ENCODE data around the gene RABEP2. TPM values are rescaled to one million over a fixed set of nuclear protein-coding genes. Genes with fewer than 3 reads are reported as not detected.
"Not testable (repeated sequence)": the region's sequence is repeated elsewhere in the genome, so short reads cannot be mapped to it uniquely, and the experiment has no call there.

Gene RABEP2
- total RNA-seq, 1 donor from 2014 or later: 61.1 TPM

DNA sequence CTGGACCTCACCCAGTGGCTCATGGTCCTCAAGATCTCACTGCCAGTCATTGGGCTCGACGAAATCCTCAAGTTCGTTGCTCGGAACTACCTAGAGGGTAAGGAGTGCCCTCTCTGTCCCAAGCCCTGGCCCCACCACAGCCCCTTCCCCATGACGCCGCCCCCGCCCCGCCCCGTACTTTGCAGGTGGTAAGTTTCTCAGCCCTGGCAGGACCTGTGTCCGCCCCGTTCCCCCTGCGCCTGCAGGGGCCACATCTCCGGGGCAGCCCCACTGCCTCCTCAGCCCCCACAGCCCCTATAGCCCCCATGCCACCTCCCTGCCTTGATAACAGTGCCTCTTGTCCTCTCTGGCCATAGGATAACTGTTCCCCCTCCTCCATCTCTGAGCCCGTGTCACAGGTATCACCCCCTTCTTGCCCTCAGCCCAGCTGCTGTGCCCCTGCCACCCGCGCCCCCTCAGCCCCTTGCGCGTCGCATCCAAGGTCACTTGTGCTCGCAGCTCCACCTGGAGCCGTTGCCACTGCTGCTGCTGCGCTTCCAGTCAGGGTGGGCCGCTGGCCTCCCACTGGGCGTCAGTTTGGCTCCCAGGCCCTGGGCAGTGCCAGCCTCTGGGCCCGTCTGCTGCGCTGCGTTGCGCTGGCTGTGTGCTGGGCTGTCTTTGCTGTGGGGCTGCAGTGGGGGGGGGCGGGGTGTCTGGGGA lies 21.5 kb downstream of the RABEP2 start:
- DNase-seq: no peak

DNA sequence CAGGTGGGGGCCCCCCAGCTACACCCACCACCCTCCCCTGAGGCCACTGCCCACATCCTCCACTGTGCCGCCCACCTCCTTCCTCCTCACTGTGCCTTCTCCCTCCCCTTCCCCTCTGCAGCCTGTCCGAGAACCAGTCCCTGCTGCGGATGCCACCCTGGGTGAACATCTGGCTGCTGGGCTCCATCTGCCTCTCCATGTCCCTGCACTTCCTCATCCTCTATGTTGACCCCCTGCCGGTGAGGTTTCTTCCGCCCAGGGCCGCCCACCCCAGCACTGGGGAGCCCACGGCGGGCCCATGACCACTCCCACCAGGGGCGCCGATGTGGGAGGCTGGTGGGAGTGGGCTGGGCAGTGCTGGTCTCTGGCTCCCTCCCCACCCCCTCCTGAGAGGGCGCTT lies 22.1 kb downstream of the RABEP2 start:
- DNase-seq: no peak

DNA sequence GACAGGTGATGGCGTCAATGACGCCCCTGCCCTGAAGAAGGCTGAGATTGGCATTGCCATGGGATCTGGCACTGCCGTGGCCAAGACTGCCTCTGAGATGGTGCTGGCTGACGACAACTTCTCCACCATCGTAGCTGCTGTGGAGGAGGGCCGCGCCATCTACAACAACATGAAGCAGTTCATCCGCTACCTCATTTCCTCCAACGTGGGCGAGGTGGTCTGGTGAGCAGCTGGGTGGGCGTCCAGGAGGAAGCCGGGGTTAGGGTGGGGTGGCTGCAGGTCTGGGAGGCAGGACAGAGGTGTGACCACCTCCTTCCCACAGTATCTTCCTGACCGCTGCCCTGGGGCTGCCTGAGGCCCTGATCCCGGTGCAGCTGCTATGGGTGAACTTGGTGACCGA lies 23.2 kb downstream of the RABEP2 start:
- no peak for DNase-seq

DNA sequence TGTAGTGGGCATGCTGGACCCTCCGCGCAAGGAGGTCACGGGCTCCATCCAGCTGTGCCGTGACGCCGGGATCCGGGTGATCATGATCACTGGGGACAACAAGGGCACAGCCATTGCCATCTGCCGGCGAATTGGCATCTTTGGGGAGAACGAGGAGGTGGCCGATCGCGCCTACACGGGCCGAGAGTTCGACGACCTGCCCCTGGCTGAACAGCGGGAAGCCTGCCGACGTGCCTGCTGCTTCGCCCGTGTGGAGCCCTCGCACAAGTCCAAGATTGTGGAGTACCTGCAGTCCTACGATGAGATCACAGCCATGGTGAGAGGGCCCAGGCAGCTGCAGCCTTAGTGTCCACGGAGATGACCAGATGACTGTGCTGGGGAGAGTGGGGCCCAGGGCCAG lies 24.4 kb downstream of the RABEP2 start:
- no peak for DNase-seq

DNA sequence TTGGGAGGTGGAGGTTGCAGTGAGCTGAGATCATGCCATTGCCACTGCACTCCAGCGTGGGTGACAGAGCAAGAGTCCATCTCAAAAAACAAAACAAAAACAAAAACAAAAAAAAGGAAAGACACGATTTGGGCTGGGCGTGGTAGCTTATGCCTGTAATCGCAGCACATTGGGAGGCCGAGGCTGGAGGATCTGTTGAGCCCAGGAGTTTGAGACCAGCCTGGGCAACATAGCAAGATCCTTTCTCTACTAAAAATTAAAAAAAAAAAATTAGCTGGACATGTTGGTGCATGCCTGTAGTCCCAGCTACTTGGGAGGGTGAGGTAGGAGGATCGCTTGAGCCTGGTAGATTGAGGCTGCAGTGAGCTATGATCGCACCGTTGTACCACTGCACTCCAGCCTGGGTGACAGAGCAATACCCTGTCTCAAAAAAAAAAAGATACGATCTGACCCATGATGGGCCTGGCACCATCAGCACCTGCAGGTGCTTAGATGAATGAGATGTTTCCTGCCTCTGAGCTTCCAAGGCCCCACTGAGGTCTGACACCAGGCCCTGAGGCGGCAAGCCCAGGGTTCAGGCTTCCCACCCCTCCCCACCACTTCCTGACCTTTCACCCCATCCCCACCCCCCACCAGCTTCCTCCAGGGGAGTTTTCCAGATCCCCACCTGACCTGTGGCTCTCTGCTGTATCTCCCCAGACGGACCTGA lies 25.0 kb downstream of the RABEP2 start:
- DNase-seq: no peak

DNA sequence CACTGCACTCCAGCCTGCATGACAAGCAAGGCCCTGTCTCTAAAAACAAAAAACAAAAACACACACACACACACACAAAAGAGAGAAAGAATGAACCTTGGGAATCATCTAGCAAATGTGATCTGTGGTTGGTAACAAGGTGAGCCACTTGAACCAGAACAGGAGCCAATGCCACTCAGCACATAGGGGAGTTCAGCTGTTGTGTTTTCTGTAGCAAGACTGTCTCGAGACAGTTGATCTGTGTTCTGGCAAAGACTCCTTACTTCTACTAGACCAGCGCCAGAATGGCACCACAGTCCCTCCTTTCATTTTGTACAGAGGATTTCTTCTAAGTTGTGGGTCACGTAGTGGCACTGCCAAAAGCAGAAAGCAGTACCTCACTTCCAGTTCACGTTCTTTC lies 26.1 kb downstream of the RABEP2 start:
- DNase-seq: no peak

DNA sequence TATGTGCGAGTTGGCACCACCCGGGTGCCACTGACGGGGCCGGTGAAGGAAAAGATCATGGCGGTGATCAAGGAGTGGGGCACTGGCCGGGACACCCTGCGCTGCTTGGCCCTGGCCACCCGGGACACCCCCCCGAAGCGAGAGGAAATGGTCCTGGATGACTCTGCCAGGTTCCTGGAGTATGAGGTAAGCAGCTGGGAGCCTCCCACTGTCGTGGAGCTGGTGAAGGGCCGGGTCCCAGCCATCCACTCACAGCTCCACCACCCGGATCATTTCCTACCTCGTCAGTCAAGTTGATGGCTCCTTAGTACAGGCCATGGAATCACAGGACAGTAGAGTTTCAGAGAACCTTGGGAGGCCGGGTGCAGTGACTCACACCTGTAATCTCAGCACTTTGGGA lies 26.8 kb downstream of the RABEP2 start:
- no peak for DNase-seq

DNA sequence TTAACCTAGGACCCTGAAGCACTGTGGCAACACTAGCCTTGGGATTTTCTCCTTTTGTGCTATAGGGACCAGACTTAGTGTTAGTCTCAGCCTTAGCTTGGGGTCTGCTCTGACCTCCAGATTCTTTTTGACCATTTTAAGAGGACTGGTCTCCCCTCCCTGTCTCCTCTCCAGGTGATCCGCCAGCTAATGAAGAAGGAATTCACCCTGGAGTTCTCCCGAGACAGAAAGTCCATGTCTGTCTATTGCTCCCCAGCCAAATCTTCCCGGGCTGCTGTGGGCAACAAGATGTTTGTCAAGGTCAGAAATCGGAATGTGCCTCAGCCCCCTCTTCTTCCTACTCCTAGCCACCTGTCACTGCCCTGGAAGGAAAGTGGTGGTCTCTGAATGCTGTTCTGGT lies 27.2 kb downstream of the RABEP2 start:
- DNase-seq: no peak

DNA sequence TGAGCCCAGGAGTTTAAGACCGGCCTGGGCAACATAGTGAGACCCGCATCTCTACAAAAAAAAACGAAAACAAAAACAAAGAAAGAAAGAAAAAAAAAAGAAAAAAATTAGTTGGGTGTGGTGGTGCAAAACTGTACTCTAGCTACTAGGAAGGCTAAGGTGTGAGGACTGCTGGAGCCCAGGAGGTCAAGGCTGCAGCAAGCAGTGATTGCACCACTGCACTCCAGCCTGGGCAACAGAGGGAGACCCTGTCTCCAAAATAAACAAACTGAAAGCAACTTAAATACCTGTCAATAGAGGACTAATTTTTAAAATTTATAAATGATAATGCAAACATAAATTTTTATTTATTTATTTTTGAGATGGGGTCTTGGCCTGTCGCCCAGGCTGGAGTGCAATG lies 29.4 kb downstream of the RABEP2 start:
- no peak for DNase-seq

DNA sequence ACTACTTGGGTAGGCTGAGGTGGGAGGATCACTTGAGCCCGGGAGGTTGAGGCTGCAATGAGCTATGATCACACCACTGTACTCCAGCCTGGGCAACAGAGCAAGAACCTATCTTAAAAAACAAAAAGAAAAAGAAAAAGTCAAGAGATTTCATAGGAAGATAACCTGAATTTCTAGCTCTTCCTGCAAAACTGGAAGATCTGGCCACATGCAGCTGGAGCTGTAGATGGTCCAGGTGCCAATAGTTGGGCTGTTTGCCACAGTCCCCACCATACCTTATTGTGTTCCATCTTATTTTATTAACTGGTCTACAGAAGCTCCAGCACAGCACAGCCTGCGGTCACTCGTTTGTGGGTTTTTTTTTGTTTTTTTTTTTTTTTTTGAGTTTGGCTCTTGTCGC lies 31.7 kb downstream of the RABEP2 start:
- no peak for DNase-seq

DNA sequence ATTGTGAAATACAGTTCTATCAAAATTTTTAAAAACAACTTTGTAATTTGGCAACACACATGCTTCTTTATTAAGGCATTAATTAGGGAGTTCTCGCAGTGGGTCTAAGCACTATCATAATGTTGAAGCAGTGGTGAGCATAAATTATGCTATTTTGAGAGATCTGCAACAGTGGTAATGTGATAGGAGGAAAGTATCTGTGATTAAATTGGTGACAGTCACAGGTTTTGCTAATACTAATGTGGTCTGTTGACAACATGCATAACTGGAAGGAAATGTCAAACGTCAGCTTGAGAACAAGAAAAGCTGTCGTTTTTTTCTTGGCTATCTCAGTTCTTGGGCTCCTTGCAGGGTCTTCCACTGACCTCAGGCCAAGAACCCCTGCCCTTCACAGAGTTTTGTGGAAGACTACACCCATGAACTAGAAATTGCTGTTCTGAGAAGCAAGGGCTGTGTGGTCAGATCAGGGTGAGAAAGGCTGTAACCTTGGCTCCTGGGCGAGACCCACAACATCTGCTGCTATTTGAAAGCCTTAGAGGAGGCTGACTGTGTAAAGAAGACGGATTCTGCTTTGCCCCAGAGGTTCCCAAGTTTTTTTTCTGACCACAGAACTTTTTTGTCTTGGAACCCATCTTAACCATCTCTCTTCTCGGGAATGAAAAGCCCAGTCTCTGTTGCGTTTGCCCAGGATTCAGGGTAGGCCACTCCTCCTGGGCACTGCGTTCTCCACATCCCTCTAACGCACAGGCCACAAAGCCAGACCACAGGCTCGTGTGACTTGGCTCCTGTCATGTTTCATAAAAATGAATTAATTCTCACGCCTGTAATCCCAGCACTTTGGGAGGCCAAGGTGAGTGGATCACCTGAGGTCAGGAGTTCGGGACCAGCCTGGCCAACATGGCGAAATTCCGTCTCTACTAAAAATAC lies 32.8 kb downstream of the RABEP2 start:
- no peak for DNase-seq

DNA sequence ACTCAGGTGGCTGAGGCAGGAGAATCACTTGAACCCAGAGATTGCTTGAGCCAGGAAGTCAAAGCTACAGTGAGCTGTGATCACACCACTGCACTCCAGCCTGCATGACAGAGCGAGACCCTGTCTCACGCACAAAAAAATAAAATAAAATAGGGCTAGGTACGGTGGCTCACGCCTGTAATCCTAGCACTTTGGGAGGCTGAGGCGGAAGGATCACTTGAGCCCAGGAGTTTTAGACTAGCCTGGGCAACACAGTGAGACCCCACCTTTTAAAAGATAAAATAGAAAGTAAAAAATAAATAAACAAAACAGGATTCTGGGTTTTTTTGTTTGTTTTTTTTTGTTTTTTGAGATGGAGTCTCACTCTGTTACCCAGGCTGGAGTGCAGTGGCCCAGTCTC lies 34.7 kb downstream of the RABEP2 start:
- not testable (repeated sequence) for DNase-seq

DNA sequence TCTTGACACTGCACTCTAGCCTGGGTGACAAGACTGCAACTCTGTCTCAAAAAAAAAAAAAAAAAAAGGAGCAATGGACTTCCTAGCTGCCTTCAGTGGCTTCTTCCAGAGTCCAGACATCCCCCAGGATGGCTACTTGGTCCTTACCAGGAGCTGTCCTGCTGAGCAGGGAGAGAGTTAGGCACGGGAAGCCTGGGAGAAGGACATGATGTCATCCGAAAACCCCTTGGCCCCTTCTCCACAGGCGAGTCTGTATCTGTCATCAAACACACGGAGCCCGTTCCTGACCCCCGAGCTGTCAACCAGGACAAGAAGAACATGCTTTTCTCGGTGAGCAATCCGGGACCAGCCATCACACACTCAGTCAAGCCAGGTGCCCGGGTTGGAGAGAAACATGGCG lies 38.1 kb downstream of the RABEP2 start:
- no peak for DNase-seq

DNA sequence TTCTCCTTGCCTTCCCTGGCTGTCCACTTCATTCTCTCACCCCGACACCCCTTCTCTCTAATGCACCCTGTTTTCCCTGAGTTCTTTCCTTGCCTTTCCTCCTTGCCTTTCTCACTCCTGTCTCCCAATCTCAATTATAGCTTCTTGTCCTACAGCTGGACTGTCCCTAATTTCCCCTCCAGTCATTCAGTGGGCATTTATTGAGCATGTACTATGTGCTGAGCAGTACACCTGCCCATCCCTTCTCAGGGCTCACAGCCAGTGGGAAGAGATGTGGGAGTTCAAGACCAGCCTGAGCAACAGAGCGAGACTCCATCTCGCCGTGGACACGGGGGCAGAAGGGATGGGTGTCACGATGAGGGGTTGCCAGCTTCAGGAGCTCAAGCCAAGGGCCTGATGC lies 41.0 kb downstream of the RABEP2 start:
- no peak for DNase-seq

DNA sequence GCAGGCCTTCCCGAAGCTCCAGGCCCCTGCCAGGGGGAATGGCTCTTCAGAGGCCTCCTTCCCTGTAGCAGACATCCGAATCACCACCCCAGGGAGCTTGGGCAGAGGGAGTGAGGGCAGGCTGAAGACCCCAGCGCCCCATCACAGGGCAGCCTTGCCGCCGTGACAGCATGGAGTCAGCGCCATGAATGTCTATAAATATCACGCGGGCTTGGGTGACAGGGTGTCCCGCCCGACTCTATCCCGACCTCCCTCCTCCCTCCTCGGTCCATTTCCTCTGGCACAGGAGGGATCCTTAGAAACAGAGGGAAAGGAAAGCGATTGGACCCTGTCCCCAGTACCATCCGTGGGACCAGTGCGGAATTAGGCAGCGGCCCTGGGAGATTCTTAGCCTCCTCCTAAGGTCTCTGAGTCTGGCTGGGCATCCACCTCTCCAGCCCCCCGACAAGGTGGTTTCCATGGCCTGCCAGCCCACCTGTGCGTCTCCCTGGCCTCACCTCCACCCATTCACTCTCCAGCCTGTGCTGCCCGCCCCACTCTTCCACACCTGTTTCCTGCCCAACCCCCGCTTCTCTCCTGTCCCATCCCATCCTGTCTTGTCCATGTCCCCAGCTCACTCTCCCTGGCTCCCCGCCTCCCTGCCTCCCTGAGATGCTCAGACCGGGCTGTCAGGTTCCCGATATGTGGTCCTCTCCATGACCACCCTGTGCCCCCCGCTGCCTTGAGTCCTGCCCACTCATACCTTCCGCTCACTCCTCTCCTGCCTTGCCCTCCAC lies 41.6 kb downstream of the RABEP2 start:
- DNase-seq: no peak

DNA sequence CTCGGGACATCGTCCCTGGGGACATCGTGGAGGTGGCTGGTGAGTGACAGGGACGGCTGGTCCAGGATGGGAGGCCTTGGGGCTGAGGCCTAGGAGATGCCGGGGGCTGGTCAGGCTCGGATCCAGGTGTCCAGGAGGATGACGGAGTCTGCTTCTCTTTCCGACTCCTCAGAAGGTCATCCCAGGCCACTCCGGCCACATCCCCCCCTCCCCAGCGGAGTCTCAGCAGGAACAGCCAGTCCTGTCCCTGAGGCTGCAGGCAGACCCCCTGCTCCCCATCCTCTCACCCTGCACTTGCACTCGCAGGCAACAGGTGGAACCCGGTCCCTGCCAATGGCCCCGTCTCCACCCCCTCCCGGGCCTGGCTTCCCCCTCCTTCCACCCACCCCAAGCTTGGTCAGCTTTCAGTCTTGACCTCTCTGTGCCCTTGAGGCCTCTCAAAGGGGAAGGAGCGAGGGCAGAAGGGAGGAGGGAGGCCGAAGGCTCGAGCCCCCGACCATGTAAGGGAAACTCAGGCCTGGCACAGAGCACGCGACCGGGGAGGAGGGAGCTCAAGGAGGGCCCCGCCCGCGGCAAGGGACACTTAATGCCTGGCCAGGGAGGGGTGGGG lies 42.4 kb downstream of the RABEP2 start:
- no peak for DNase-seq

DNA sequence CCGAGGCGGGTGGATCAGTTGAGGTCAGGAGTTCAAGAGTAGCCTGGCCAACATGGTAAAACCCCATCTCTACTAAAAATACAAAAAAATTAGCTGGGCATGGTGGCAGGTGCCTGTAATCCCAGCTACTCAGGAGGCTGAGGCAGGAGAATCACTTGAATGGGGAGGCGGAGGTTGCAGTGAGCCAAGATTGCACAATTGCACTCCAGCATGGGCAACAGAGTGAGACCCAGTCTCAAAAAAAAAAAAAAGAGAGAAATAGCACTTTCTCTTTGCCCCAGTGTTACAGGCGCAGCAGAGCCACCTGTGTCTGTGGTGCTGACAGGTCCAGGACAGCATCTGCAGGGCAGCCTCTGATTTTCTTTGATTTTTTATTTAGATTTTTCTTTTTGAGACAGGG lies 43.5 kb downstream of the RABEP2 start:
- DNase-seq: not testable (repeated sequence)

DNA sequence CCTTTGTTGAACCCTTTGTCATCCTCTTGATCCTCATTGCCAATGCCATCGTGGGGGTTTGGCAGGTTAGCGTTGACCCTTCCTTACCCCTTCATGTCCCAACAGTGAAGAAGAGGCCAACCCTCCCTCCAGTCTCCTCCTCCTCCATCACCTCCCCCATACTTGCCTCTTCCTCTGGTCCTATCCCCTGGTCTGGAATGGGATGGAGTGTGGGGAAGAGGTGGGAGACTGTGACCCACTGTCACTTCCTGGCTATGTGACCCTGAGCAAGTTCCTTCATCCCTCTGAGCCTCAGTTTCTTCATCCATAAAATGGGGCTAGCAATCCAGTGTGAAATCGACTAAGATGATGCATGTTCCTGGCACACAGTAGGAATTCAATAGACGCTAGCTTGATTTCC lies 44.1 kb downstream of the RABEP2 start:
- DNase-seq: no peak

DNA sequence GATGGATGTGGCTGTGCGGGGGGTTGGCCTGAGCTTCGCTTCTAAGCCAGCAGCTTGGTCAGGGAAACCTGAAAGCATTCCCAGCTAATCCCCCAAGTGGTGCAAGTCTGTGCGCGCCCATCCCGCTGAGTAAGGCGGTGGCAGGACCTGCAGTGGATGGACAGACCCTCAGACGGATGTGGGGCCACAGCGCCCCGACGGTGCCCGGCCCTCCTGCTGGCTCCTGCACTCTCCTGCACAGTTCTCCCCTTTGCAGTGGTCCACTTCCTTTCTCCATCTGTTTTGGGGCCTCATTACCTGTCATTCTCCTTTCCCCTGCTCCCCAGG lies 44.5 kb downstream of the RABEP2 start:
- no peak for DNase-seq

DNA sequence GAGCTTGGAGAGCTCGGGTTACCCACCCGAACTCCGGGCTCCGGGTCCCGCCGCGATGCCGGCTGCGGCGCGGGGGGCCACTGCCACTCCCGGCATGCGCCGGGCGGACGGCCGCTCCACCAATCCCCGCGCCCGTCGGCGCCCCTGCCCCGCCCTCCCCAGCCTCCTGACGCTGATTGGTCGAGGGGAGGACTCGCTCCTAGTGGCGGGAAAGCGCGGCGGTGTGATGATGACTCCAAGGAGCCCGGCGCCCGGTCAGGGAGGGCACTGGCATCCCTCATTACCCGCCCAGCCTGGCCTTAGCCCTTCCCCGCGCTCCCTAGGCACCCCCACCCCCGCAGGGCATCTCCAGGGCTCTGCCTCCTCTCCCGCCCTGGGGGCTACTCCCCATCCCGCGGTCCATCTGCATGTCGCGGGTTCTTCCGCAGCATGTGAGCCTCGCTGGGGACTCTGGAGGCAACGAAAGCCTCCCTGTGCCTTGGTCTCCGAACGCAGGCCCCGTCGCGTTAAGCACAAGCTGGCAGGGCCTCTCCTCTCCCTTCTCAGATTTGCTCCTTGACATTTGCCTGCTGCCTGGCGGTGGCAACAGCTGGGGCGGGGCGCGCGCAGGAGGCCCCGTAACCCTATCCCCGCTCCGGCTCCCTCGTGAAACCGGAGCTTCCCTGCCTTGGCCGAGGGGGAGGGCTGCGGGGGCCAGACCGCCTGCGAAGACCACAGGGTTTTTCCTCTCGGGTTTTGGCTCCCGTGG lies 45.0 kb downstream of the RABEP2 start:
- peak; percentile 88 for DNase-seq

DNA sequence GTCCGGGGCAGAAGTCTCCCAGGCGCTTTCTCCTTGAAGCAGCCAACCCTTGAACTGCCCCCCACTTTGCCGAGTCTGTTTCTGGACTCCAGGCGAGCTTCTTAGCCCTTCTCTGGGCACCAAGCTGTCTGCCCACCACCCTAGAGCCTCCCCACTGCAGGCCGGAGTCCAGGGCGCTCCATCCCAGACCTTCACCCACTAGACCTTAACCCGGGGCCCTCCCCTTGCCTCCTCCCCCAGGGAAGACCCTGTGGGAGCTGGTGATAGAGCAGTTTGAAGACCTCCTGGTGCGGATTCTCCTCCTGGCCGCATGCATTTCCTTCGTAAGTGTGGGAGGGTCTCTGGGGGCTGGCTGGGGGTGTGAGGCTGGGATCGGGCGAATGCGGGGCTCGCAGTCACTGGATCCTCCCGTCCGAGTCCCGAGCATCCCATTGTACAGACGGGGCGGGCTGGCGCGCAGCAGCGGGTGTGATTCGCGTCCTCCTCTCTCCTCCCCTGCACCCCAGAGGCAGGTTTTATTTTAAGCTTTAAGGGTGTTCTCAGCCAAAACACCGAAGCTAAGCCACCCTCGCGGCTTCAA lies 45.7 kb downstream of the RABEP2 start:
- DNase-seq: no peak
